ENCODE results near the gene HEXD. TPM values are rescaled to one million over a fixed set of nuclear protein-coding genes. Genes with fewer than 3 reads are reported as not detected.

The HEXD gene
- total and polyA plus RNA-seq, 2 of the 8 experiments (the other 6 are each of a cell fraction or from before 2014, with no cell fraction given), result 20.6 to 21.8 TPM

DNA sequence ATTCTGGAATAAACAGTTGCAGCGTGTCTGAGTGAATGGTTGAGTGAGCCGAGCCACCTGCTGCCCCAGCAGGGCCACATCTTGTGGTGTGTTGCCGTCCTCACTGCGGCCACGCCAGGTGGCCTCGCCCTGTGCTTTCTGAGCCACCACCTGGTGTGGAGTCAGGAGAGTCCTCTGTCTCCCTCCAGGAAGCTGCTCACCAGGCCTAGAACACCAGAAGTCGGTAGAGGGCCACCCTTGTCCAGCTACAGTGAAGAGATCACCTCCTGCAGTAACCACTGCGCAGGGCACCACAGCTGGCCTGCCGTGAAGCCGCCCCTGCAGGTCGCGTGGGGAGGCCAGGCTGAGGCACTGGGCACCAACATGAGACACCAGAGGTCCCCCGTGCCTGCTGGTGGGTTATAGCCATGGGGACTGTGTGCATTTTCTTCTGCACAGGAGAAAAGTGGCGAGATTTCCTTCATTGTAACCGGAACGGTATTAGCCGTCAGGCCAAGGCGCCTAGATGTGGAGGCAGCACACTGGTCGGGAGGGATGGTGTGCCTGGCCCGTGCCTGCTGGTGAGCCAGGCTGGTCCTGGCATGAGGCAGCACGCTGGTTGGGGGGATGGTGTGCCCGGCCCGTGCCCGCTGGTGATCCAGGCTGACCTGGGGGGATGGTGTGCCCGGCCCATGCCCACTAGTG, 72.5 kb downstream of the HEXD start:
- no peak overlapping the region for H3K4me3 ChIP-seq (ENCODE audit: extremely low read depth in 1 of 4, insufficient read depth in 2 of 4, low read depth in 3 of 4, low read length in 4 of 4)
- H3K23ac ChIP-seq (ENCODE audit: insufficient read length), result no peak overlapping the region
- H4K8ac ChIP-seq (ENCODE audit: extremely low read depth, insufficient read depth, low read length), result peak overlapping the region; percentile 9
- H2BK12ac ChIP-seq (ENCODE audit: low read depth, low read length), result no peak overlapping the region
- TF ChIP-seq SP4 (IDR thresholded peaks at IDR 0.05; ENCODE audit: low read length) (no peak), SP1 (IDR thresholded peaks at IDR 0.05; ENCODE audit: low read depth, low read length) (no peak), CHD2 (IDR thresholded peaks at IDR 0.05; ENCODE audit: low read length) (no peak), KDM5A (IDR thresholded peaks at IDR 0.05; ENCODE audit: low read length) (no peak), RNF2 (IDR thresholded peaks at IDR 0.05; ENCODE audit: borderline replicate concordance, low read depth, low read length, missing control alignments, poor library complexity, severe bottlenecking) (no peak), SIN3A (conservative IDR thresholded peaks at IDR 0.05 in 1 of 2, IDR thresholded peaks at IDR 0.05 in 1 of 2; ENCODE audit: low read depth in 1 of 2, low read length in 2 of 2) (no peak), RBBP5 (IDR thresholded peaks at IDR 0.05; ENCODE audit: borderline replicate concordance, low read depth, low read length) (no peak)
- TF ChIP-seq, protein P1, sequence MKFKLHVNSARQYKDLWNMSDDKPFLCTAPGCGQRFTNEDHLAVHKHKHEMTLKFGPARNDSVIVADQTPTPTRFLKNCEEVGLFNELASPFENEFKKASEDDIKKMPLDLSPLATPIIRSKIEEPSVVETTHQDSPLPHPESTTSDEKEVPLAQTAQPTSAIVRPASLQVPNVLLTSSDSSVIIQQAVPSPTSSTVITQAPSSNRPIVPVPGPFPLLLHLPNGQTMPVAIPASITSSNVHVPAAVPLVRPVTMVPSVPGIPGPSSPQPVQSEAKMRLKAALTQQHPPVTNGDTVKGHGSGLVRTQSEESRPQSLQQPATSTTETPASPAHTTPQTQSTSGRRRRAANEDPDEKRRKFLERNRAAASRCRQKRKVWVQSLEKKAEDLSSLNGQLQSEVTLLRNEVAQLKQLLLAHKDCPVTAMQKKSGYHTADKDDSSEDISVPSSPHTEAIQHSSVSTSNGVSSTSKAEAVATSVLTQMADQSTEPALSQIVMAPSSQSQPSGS (IDR thresholded peaks at IDR 0.05; ENCODE audit: low read length), result no peak
- H3K56ac ChIP-seq (replicated peaks; ENCODE audit: insufficient read length, low read depth, low read length), result no peak overlapping the region
- DNase-seq (ENCODE audit: low read depth in 1 of 2, low spot score in 2 of 2) (no peak), FAIRE-seq (no peak)
- H3K9me3 ChIP-seq (ENCODE audit: insufficient read depth in 2 of 2, low read depth in 1 of 2, low read length in 1 of 2), result no peaks in the 10 kb centered on the region
- no peak overlapping the region for H2AK5ac ChIP-seq (ENCODE audit: low read depth, low read length)
- ChIA-PET CTCF (ENCODE audit: partially characterized antibody) (interaction anchor here (3.7 kb wide), 1 partner anchor 63 kb away, joined by 20 read pairs; no protein-coding TSS in a partner anchor), POLR2A (ENCODE audit: partially characterized antibody) (interaction anchor here (1.0 to 2.1 kb wide), 2 partner anchors 10 to 91 kb away, joined by 4 to 7 read pairs; no protein-coding TSS in a partner anchor)
- H3K36me3 ChIP-seq (ENCODE audit: control insufficient read depth in 2 of 4, insufficient read depth in 4 of 4, low read length in 3 of 4), result peaks cover 3 to 22% (median 15%) of the 10 kb centered on the region in 4 experiments; a peak in 6 of 8 replicates
- no peaks in the 10 kb centered on the region for H3K79me1 ChIP-seq (ENCODE audit: low read depth, low read length)
- no peaks in the 10 kb centered on the region for H3K79me2 ChIP-seq (ENCODE audit: control insufficient read depth in 1 of 2, insufficient read depth in 2 of 2, low read length in 2 of 2)
- H4K20me1 ChIP-seq (replicated peaks in 1 of 2; ENCODE audit: control insufficient read depth in 1 of 2, insufficient read depth in 2 of 2, low read length in 2 of 2), result peaks cover 0 to 1% of the 10 kb centered on the region in 2 experiments
- 94% methylated on average over 25 of the region's 25 CpGs; no CpG with 5 or more reads in 1 of the 2 experiments for WGBS, 2 experiments (ENCODE audit: extremely low coverage in 1 of 2, insufficient coverage in 1 of 2, insufficient read length in 1 of 2, insufficient replicate concordance in 2 of 2, low coverage in 1 of 2, low lambda C conversion rate in 2 of 2, missing lambda C conversion rate in 1 of 2)
- no peak overlapping the region for H3K9ac ChIP-seq (replicated peaks in 1 of 4; ENCODE audit: extremely low read depth in 1 of 4, low read depth in 3 of 4, low read length in 3 of 4)
- peaks cover 0 to 6% (median 2%) of the 10 kb centered on the region in 4 experiments; a peak in 6 of 7 replicates for H3K4me1 ChIP-seq (replicated peaks in 1 of 4; ENCODE audit: control insufficient read depth in 3 of 4, insufficient read depth in 4 of 4, low read length in 3 of 4)
- peaks cover 0 to 3% (median 0%) of the 10 kb centered on the region in 4 experiments; a peak in 1 of 7 replicates for H3K27me3 ChIP-seq (replicated peaks in 1 of 4; ENCODE audit: control insufficient read depth in 3 of 4, extremely low read depth in 1 of 4, insufficient read depth in 3 of 4, low read length in 3 of 4)
- H2BK15ac ChIP-seq (ENCODE audit: low read length), result no peak overlapping the region
- H3K4me2 ChIP-seq (ENCODE audit: insufficient read depth in 1 of 2, low read depth in 2 of 2, low read length in 2 of 2), result no peak overlapping the region
- no peak overlapping the region for H3K14ac ChIP-seq (ENCODE audit: insufficient read length)
- no peak overlapping the region for H3K4ac ChIP-seq (replicated peaks; ENCODE audit: insufficient read length, low read depth, low read length)
- peak overlapping the region; percentile 75; the same call in 1 of the 2 replicates for H2BK5ac ChIP-seq (ENCODE audit: low read depth, low read length)
- H2AFZ ChIP-seq (ENCODE audit: low read length), result no peak overlapping the region
- H4K91ac ChIP-seq (replicated peaks; ENCODE audit: insufficient read length, low read length), result peak overlapping the region; percentile 68
- H3K18ac ChIP-seq (ENCODE audit: extremely low read depth, low read length), result no peak overlapping the region
- no peak overlapping the region for H2BK20ac ChIP-seq (ENCODE audit: low read length)
- no peak overlapping the region for H3K27ac ChIP-seq (ENCODE audit: low read depth, low read length)
- no peak overlapping the region for H4K5ac ChIP-seq (ENCODE audit: insufficient read length, low read depth, low read length)
- H3K23me2 ChIP-seq (ENCODE audit: low read depth, low read length), result no peaks in the 10 kb centered on the region
- H2BK120ac ChIP-seq (replicated peaks; ENCODE audit: low read depth, low read length), result no peak overlapping the region
